Measurements from ENCODE around the gene KIF16B.
A peak's percentile ranks its signal among the peaks of the same experiment; 100 is the strongest.

Gene KIF16B

DNA sequence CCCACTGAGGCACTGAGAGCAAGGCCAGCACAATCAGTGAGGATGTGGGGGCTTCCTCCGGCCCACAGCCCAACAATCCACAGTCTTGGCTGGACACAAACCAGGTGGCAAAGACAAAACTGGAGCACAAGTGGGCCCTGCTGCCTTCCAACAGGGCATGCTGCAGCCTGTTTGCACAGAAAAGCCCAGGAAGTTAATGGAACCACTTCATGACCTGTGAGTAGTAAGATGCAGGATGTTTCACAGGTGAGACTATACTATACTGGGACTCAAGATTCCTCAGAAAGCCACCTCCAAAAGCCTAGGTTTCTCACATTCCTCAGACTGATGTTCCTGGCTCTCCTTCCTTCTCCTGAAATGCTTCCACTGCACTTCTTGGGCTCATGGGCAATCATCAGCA, 235.5 kb downstream of the KIF16B start:
- DNase-seq = no peak
- CTCF ChIA-PET = no interaction called here
- no peaks in the 10 kb centered on the region for H3K9me3 Mint-ChIP-seq

DNA sequence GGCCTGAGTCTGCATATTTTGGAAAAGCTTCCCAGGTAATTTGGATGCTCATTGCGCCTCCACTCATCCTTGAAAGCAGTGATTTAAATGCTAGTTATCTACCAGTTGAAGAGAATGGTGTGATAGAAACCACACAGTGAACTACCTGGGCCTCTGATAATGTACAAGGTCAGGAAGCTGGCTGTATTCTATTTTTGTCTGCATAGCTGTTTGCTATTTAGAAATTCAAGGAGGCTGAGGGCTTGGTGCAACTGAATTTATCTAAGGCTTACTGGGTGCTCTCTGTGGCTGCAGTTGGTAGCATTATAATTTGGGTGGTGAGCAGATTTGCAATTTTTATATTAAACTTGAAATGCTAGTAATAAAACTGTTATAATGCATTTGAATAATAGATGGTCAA, 245.6 kb downstream of the KIF16B start:
- no peaks in the 10 kb centered on the region for H3K36me3 Mint-ChIP-seq
- CTCF ChIA-PET = no interaction called here

More for the DNA sequence above, 235.5 kb downstream of the KIF16B start:
- Mint-ChIP-seq H3K27ac (no peak overlapping the region), H3K27me3 (no peaks in the 10 kb centered on the region), H3K36me3 (no peaks in the 10 kb centered on the region), H3K4me1 (no peaks in the 10 kb centered on the region), H3K4me3 (no peak overlapping the region)

DNA sequence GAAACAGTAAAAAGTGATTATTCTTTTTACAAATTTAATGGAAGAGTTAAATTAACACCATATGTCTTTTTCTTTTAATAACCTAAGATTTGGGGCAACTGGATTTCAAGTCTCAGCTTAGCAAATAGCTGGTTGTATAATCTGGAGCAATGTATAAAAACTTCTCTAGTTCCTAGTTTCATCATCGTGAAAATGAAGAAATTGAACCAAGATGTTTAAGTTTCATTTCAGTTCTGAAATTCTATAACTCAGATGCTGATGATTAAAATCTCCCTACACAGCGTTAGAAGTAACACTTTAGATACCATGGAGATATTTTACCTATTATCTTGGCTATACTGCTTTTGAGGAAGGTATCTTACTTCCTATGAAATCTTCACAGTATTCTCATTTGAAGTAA, 252.0 kb downstream of the KIF16B start:
- Mint-ChIP-seq H3K4me1 (no peaks in the 10 kb centered on the region), H3K36me3 (no peaks in the 10 kb centered on the region), H3K9me3 (peaks cover 5% of the 10 kb centered on the region), H3K27ac (no peak overlapping the region), H3K4me3 (no peak overlapping the region), H3K27me3 (no peaks in the 10 kb centered on the region)
- DNase-seq = no peak
- CTCF ChIA-PET = no interaction called here

More for the DNA sequence above, 245.6 kb downstream of the KIF16B start:
- no peak overlapping the region for H3K27ac Mint-ChIP-seq
- no peaks in the 10 kb centered on the region for H3K9me3 Mint-ChIP-seq
- no peak overlapping the region for H3K4me3 Mint-ChIP-seq
- no peaks in the 10 kb centered on the region for H3K4me1 Mint-ChIP-seq
- DNase-seq = no peak
- no peaks in the 10 kb centered on the region for H3K27me3 Mint-ChIP-seq

DNA sequence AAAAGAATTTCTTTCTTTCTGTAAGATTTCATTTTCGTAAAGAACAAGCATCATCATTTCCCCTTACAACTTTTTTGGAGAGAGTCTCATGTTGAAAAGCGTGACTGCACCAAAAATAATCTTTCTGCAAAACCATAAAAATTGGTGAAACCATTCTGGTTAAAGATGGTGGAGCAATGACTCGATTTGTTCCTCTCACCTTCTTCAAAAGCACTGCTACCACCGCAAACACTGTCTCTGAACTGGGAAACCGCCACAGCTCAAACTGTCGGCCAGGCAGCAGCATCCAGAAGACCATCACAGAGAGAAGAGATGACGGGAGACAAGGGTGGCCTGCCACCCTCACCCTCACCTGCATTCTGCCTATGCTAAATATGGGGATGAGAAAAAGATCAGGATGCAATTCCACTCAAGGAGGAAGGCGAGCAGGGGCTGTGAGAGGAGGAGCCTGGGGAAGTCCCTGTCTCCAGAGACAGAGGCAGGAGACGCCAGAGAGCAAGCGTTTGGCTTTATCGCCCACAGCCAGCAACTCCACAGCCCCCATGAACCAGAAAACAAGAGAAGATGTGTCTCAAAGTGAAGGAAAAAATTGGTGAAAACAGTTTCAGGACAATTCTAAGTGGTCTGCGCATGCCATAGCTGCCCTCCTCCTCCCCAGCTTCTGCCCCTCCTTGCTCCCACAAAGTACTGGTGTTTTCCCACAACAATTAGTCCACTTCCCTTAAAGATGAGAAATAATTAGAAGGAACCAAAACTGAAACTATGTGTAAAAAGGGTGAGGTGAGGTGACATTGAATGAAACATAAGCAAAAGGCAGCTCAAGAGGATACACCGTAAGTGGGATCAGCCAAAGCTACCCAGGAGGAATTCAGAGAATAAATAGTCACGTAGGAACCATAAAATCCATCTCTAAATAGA, 255.5 kb downstream of the KIF16B start:
- no peaks in the 10 kb centered on the region for H3K27me3 Mint-ChIP-seq
- H3K4me1 Mint-ChIP-seq = no peaks in the 10 kb centered on the region
- peak overlapping the region; percentile 52 for H3K27ac Mint-ChIP-seq
- H3K36me3 Mint-ChIP-seq = no peaks in the 10 kb centered on the region
- DNase-seq = no peak
- no peak overlapping the region for H3K4me3 Mint-ChIP-seq
- CTCF ChIA-PET = no interaction called here
- H3K9me3 Mint-ChIP-seq = peaks cover 6% of the 10 kb centered on the region

- Mint-ChIP-seq H3K9me3 (peaks cover 6% of the 10 kb centered on the region), H3K4me3 (no peak overlapping the region), H3K4me1 (no peaks in the 10 kb centered on the region), H3K27ac (no peak overlapping the region), H3K36me3 (no peaks in the 10 kb centered on the region), H3K27me3 (no peaks in the 10 kb centered on the region)
- CTCF ChIA-PET = no interaction called here
- DNase-seq = no peak
Observed at GRCh38 chr20:16316513-16316912, 256.7 kb downstream of the KIF16B start.

DNA sequence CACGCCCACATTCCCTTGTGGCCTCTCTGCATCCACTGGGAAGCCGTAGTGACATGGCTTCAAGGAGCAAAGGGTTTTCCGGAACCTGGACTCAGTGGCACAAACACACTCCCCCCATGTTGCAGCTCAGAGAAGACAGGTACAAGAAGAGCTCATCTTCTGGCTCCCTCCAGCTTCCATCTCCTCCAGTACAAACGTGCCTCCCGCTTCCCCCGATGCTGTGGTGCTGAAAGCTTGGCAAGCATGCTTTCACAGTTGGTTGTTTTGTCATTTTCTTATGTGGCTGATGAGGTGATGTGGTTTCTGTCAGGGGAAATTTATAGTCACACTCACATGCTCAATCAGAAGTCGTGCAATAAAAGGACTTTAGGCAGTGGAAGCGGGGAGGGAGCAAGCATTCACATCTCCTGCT, 258.5 kb downstream of the KIF16B start:
- no peak for DNase-seq
- Mint-ChIP-seq H3K36me3 (no peaks in the 10 kb centered on the region), H3K4me3 (no peak overlapping the region), H3K27me3 (no peaks in the 10 kb centered on the region), H3K4me1 (no peaks in the 10 kb centered on the region), H3K9me3 (peaks cover 6% of the 10 kb centered on the region), H3K27ac (no peak overlapping the region)
- CTCF ChIA-PET = no interaction called here

DNA sequence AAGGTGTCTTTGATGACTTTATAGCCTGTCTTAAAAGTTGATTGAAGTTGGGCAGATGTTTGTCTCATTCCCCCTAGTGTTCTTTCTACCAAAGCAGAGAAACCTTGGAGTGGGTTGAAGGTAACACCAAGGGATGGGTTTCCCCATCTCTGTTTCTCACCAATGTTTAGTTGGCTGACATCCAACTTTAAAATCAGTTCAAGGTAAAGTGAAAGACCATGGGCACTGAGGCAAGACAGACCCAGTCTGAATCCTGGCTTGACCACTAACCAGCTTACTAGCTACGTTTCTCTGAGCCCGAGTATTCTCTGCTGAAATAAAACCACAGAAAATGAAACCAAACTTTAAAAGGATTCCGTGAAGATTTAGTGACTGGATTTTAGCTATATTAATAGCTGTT, 258.9 kb downstream of the KIF16B start:
- H3K4me3 Mint-ChIP-seq = no peak overlapping the region
- no peaks in the 10 kb centered on the region for H3K4me1 Mint-ChIP-seq
- CTCF ChIA-PET = no interaction called here
- DNase-seq = no peak
- no peak overlapping the region for H3K27ac Mint-ChIP-seq
- H3K36me3 Mint-ChIP-seq = no peaks in the 10 kb centered on the region
- peaks cover 6% of the 10 kb centered on the region for H3K9me3 Mint-ChIP-seq
- H3K27me3 Mint-ChIP-seq = no peaks in the 10 kb centered on the region

DNA sequence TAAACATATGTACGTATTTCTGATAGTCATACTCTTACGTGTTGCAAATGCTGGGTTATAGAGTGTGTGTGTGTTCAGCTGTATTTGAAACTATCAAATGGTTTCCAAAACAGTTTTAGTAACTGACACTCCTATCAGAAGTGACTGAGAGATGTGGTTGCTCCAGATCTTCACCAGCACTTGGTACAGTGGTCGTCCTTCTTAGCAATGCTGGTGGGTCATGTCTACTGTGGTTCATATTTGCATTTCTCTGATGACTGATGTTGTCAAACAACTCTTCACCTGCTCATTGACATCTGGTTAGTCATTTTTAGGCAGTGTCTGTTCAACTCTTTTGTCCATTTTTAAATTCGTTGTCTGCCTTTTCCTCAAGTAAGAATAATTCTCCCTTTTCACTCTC, 259.3 kb downstream of the KIF16B start:
- Mint-ChIP-seq H3K27me3 (no peaks in the 10 kb centered on the region), H3K4me1 (no peaks in the 10 kb centered on the region), H3K27ac (no peak overlapping the region), H3K9me3 (peaks cover 6% of the 10 kb centered on the region), H3K36me3 (no peaks in the 10 kb centered on the region), H3K4me3 (no peak overlapping the region)
- CTCF ChIA-PET = no interaction called here
- DNase-seq = no peak

- H3K27ac Mint-ChIP-seq = no peak overlapping the region
- CTCF ChIA-PET = no interaction called here
- H3K27me3 Mint-ChIP-seq = no peaks in the 10 kb centered on the region
- H3K9me3 Mint-ChIP-seq = peaks cover 2% of the 10 kb centered on the region
- H3K4me3 Mint-ChIP-seq = no peak overlapping the region
- no peak for DNase-seq
- H3K36me3 Mint-ChIP-seq = no peaks in the 10 kb centered on the region
- H3K4me1 Mint-ChIP-seq = no peaks in the 10 kb centered on the region
Observed at GRCh38 chr20:16312998-16313397, 260.2 kb downstream of the KIF16B start.

GRCh38 chr20:16311756-16312155, 261.5 kb downstream of the KIF16B start:
- Mint-ChIP-seq H3K9me3 (peaks cover 1% of the 10 kb centered on the region), H3K27ac (no peak overlapping the region), H3K4me1 (no peaks in the 10 kb centered on the region), H3K36me3 (no peaks in the 10 kb centered on the region), H3K4me3 (no peak overlapping the region), H3K27me3 (no peaks in the 10 kb centered on the region)
- CTCF ChIA-PET = no interaction called here
- DNase-seq = no peak

DNA sequence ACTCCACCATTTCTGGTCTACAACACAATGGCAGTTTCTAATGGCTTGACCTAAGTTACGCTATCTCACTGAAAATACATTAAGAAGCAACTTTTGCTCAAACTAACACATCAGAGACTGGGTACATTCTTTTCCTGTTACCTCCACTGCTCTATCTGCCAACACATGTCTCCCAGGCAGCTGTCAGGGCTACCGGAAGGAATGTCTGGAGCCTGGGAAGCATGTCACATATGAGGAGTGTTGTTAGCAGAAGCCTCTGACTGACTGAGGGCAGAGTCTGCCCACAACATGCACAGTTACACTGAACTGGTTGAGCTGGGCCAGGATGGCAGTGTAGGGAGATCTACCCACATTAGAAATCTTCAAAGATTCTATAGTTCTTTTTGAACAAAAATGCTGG, 264.5 kb downstream of the KIF16B start:
- H3K27ac Mint-ChIP-seq = no peak overlapping the region
- H3K36me3 Mint-ChIP-seq = no peaks in the 10 kb centered on the region
- no peaks in the 10 kb centered on the region for H3K4me1 Mint-ChIP-seq
- H3K27me3 Mint-ChIP-seq = no peaks in the 10 kb centered on the region
- no peak overlapping the region for H3K4me3 Mint-ChIP-seq
- no peak for DNase-seq
- peaks cover 2% of the 10 kb centered on the region for H3K9me3 Mint-ChIP-seq
- CTCF ChIA-PET = no interaction called here

DNA sequence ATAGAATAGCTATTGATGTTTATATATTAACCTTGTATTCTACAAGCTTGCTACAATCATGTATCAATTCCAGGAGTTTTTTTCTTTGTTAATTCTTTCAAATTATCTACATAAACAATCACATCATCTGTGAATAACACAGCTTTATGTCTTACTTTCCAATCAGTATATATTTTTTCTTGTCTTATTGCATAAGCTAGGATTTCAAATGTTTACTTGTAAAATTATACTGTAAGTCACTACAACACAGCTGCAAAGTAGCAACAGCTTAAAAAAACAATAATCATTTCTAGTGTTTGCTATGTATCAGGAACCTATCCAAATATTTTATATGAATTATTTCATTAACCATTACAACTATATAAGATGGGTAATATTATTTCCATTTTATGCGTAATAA, 270.4 kb downstream of the KIF16B start:
- CTCF ChIA-PET = no interaction called here
- no peak overlapping the region for H3K27ac Mint-ChIP-seq
- no peak for DNase-seq
- no peak overlapping the region for H3K4me3 Mint-ChIP-seq
- H3K27me3 Mint-ChIP-seq = no peaks in the 10 kb centered on the region
- H3K9me3 Mint-ChIP-seq = peaks cover 16% of the 10 kb centered on the region
- no peaks in the 10 kb centered on the region for H3K36me3 Mint-ChIP-seq
- H3K4me1 Mint-ChIP-seq = no peaks in the 10 kb centered on the region

DNA sequence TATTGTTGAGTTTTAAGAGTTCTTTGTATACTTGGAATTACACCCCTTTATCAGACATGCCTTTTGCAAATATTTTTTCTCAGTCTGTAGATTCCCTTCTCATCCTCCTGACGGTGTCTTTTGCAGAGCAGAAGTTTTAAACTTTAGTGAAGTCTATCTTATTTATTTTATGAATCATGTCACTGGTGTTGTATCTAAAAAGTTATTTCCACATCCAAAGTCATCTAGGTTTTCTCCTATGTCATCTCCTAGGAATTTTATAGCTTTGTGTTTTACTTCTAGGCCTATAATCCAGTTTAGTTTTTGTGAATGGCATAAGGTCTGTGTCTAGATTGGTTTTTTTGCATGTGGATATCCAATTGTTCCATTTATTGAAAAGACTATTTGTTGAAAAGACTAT, 271.3 kb downstream of the KIF16B start:
- Mint-ChIP-seq H3K4me1 (no peaks in the 10 kb centered on the region), H3K36me3 (no peaks in the 10 kb centered on the region), H3K27me3 (no peaks in the 10 kb centered on the region), H3K27ac (no peak overlapping the region), H3K4me3 (no peak overlapping the region), H3K9me3 (peaks cover 17% of the 10 kb centered on the region)
- DNase-seq = no peak
- CTCF ChIA-PET = no interaction called here

DNA sequence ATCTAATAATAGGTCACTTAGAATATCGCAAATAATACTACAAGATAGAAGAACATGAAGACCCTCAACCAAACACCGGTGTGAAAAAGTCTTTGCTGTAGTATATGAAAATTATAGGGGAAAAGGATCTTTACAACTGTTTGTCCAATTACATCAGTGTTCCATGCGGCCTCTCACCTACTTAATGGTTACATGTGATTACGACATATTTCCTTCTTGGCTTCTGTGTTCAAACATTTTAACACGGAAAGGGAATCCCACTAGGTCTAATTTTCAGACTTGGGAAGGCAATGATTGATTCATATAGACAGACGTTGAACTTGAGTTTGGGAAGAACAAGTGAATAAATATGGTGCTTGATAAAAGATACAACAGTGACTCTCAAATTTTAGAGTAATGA, 273.4 kb downstream of the KIF16B start:
- no peaks in the 10 kb centered on the region for H3K36me3 Mint-ChIP-seq
- H3K9me3 Mint-ChIP-seq = peaks cover 15% of the 10 kb centered on the region
- no peak overlapping the region for H3K4me3 Mint-ChIP-seq
- H3K4me1 Mint-ChIP-seq = no peaks in the 10 kb centered on the region
- H3K27ac Mint-ChIP-seq = no peak overlapping the region
- DNase-seq = no peak
- no peaks in the 10 kb centered on the region for H3K27me3 Mint-ChIP-seq
- CTCF ChIA-PET = no interaction called here

DNA sequence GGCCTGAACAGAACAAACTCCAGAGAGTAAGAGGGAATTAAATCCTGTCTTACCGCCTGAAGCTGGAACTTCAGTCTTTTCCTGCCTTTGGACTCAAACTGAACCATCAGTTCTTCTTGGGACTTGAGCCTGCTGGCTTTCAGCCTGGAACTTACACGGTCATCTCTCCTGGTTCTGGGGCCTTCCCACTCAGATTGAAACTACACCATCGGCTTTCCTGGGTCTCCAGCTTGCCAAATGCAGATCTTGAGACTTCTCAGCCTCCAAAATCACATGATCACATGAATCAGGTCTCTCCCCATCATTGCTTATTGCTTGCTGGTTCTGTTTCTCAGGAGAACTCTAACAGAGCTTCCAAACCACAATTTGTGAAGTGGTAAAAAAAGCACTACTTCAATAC, 276.3 kb downstream of the KIF16B start:
- Mint-ChIP-seq H3K9me3 (peaks cover 5% of the 10 kb centered on the region), H3K4me3 (no peak overlapping the region), H3K27ac (no peak overlapping the region), H3K4me1 (no peaks in the 10 kb centered on the region), H3K27me3 (no peaks in the 10 kb centered on the region), H3K36me3 (no peaks in the 10 kb centered on the region)
- no peak for DNase-seq
- CTCF ChIA-PET = no interaction called here

Measured in activated naive CD4-positive, alpha-beta T cell treated with anti-CD3 and anti-CD28 coated beads, Interleukin-2, amount 10 ng/mL, durations not matched to agents 7 days and 5 days (primary cell).